Thymus (tissue), 11 donors: Measurements from ENCODE around the gene AP1M1. TPM values are rescaled to one million over a fixed set of nuclear protein-coding genes. Genes with fewer than 3 reads are reported as not detected.

Source experiments
- DNase-seq, 9 donors: peaks; one replicate each; pipeline ENCODE4 v3.0.0-alpha.2; 2013; ENCODE audit warnings: low spot score in 9 of 9, low read depth in 6 of 9, missing footprints in 1 of 9
- H3K27ac ChIP-seq, 2 donors: one replicate each; pipeline ENCODE4 v1.5.1; 2013; ENCODE audit warnings: control low read depth in 1 of 2, low read depth in 1 of 2, low read length in 1 of 2, mild to moderate bottlenecking in 1 of 2, moderate library complexity in 1 of 2
- H3K27me3 ChIP-seq, 2 donors: one replicate each; pipeline ENCODE4 v1.5.1; 2013; ENCODE audit warnings: low read length in 1 of 2; ENCODE audit not compliant: control insufficient read depth in 2 of 2, insufficient read depth in 1 of 2
- H3K36me3 ChIP-seq, 2 donors: one replicate each; pipeline ENCODE4 v1.5.1; 2013; ENCODE audit warnings: low read length in 1 of 2, mild to moderate bottlenecking in 1 of 2, moderate library complexity in 1 of 2; ENCODE audit not compliant: control insufficient read depth in 2 of 2, insufficient read depth in 2 of 2
- H3K4me1 ChIP-seq, 2 donors: one replicate each; pipeline ENCODE4 v1.5.1; 2013; ENCODE audit warnings: low read length in 2 of 2; ENCODE audit not compliant: control insufficient read depth in 2 of 2, insufficient read depth in 2 of 2
- H3K4me3 ChIP-seq, 2 donors: one replicate each; pipeline ENCODE4 v1.5.1; 2013; ENCODE audit warnings: low read length in 2 of 2, control low read depth in 1 of 2, mild to moderate bottlenecking in 1 of 2
- H3K9me3 ChIP-seq, 2 donors: one replicate each; pipeline ENCODE4 v1.5.1; 2013; ENCODE audit warnings: low read length in 1 of 2, mild to moderate bottlenecking in 1 of 2; ENCODE audit not compliant: control insufficient read depth in 2 of 2, insufficient read depth in 1 of 2
- WGBS: extraction: QIAGEN DNeasy Blood & Tissue Kit; methylation state at CpG from one replicate; pipeline ENCODE4 v1.1.7; 2013; 5-methylcytosine and 5-hydroxymethylcytosine counted together
- polyA plus RNA-seq: library from polyadenylated mRNA; stranded (reverse); fragments of 200-250 nt; gene quantifications from one replicate; pipeline ENCODE4 v1.2.3, GENCODE V29; 2013
- total RNA-seq: library from RNA; stranded (reverse); fragments of 120-200 nt; gene quantifications from one replicate; pipeline ENCODE4 v1.2.4, GENCODE V29; 2013
- donor health status: healthy.

Gene AP1M1
- total and polyA plus RNA-seq, 2 donors = 36.9 to 38.4 TPM

- no peaks in the 10 kb centered on the region for H3K27me3 ChIP-seq
- peaks cover 85 to 86% of the 10 kb centered on the region in 2 donors for H3K36me3 ChIP-seq
- H3K27ac ChIP-seq = no peak overlapping the region
- DNase-seq = no peak
- H3K9me3 ChIP-seq = peaks cover 7 to 19% of the 10 kb centered on the region in 2 donors
- no peak overlapping the region for H3K4me3 ChIP-seq
- peaks cover 0 to 4% of the 10 kb centered on the region in 2 donors for H3K4me1 ChIP-seq
- 92% methylated on average over 32 of the region's 32 CpGs for WGBS
Measured at GRCh38 chr19:16224293-16225045, 26.8 kb downstream of the AP1M1 start.

DNA sequence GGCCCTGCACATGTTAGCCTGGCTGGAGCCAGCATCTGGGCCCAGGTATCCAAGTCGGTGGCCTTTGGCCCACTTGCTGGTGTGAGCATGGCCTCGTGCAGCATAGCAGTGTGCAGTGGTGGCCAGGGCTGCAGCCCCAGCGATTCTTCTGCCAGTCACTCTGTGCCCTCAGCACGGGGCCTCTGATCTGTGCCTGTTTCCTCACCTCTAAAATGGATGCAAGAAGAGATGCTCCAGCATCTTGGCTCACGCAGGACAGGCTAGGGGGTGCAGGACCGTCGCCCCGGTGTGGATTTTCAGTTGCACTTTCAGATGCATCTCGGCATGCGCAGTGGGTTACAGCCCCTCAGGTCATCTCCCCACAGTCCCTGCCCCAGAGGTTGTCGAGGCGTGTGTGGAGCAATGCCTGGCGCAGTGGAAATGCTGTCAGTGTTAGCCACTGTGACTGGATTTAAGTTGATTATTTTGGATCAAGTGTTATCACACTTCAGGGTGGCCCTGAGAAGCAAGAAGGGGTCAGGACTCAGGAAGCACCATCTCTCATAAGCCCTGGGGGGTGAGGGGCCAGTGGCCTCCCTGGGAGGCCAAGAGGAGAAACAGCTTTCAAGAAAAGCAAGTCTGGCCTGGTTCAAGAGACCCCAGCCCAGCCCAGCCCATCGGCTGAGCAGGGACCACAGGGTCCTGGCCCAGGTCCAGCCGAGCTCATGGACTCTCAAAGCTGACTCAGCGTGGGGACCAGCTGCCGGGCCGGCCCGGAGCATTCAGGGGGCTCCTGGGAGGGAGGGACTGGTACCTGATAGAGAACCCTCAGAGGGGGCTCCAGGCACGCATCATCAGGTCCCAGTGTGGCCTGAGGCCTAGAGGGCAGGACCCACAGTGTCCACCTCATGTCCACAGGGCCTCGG, 27.8 kb downstream of the AP1M1 start:
- Histone ChIP-seq H3K4me1 (peaks cover 0 to 4% of the 10 kb centered on the region in 2 donors), H3K27ac (no peak overlapping the region), H3K9me3 (peaks cover 2 to 14% of the 10 kb centered on the region in 2 donors), H3K36me3 (peaks cover 79 to 83% of the 10 kb centered on the region in 2 donors), H3K27me3 (no peaks in the 10 kb centered on the region), H3K4me3 (no peak overlapping the region)
- DNase-seq = no peak
- WGBS = 98% methylated on average over 21 of the region's 21 CpGs

- peaks cover 73 to 80% of the 10 kb centered on the region in 2 donors for H3K36me3 ChIP-seq
Measured at GRCh38 chr19:16226184-16226591, 28.5 kb downstream of the AP1M1 start.

DNA sequence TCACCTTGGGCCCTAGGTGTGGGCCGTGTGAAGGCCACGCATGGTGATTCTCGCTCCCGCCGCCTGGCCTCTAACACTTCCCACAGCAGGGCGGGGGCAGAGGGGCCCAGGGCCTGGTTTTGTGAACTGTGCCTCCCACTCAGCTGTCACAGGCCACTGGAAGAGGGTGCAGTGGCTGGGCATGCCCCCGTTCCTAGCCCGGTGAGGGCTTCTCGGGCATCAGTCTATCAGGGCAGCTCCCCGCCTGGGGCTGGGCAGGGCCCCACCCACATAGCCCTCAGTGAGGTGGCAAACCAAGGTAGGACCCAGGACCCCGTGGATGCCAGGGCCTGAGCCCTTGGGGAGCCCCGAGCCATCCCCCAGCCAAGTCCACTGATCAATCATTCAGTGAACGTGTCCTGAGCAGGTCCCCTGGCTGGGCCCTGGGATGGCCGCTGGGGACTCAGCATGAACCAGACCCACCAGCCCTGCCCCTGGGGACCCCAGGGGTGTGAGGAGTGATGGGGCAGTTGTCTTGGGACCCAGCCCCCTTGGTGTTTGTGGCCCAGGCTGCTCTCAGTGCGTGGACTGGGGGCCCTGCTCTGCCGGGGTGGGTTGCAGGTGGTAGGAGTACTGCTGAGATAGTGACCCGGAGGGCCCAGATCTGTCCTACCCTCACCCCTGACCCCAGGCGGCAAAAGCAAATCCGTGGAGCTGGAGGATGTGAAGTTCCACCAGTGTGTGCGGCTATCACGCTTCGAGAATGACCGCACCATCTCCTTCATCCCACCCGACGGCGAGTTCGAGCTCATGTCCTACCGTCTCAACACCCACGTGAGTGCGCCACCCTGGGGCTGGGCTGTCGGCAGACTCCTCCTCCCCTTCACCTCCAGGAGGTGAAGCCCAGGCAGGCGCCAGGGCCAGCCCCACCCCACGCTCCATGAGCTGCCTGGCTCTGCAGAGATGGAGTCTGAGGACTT, 29.4 kb downstream of the AP1M1 start:
- peaks cover 0 to 4% of the 10 kb centered on the region in 2 donors for H3K4me1 ChIP-seq
- peaks cover 73 to 82% of the 10 kb centered on the region in 2 donors for H3K36me3 ChIP-seq
- WGBS = 91% methylated on average over 33 of the region's 33 CpGs
- H3K9me3 ChIP-seq = peaks cover 0 to 1% of the 10 kb centered on the region in 2 donors
- H3K27me3 ChIP-seq = no peaks in the 10 kb centered on the region
- DNase-seq = no peak
- no peak overlapping the region for H3K4me3 ChIP-seq
- no peak overlapping the region for H3K27ac ChIP-seq

More at GRCh38 chr19:16226184-16226591, 28.5 kb downstream of the AP1M1 start:
- H3K27me3 ChIP-seq = no peaks in the 10 kb centered on the region
- WGBS = over 99% methylated on average over 16 of the region's 16 CpGs
- H3K27ac ChIP-seq = no peak overlapping the region
- DNase-seq = no peak
- H3K4me1 ChIP-seq = peaks cover 0 to 4% of the 10 kb centered on the region in 2 donors
- peaks cover 1 to 9% of the 10 kb centered on the region in 2 donors for H3K9me3 ChIP-seq
- H3K4me3 ChIP-seq = no peak overlapping the region

GRCh38 chr19:16227837-16228636, 30.3 kb downstream of the AP1M1 start:
- DNase-seq = no peak
- Histone ChIP-seq H3K4me3 (no peak overlapping the region), H3K9me3 (no peaks in the 10 kb centered on the region), H3K27me3 (no peaks in the 10 kb centered on the region), H3K27ac (no peak overlapping the region), H3K4me1 (peaks cover 0 to 4% of the 10 kb centered on the region in 2 donors), H3K36me3 (peaks cover 75 to 84% of the 10 kb centered on the region in 2 donors)
- WGBS = 93% methylated on average over 21 of the region's 21 CpGs

GRCh38 chr19:16228637-16229321, 31.1 kb downstream of the AP1M1 start:
- DNase-seq = no peak
- WGBS = 95% methylated on average over 21 of the region's 21 CpGs
- H3K36me3 ChIP-seq = peaks cover 78 to 84% of the 10 kb centered on the region in 2 donors
- H3K27me3 ChIP-seq = no peaks in the 10 kb centered on the region
- H3K9me3 ChIP-seq = no peaks in the 10 kb centered on the region
- H3K4me3 ChIP-seq = no peak overlapping the region
- no peak overlapping the region for H3K27ac ChIP-seq
- H3K4me1 ChIP-seq = peaks cover 0 to 4% of the 10 kb centered on the region in 2 donors

- H3K36me3 ChIP-seq = peaks cover 82 to 84% of the 10 kb centered on the region in 2 donors
- 97% methylated on average over 9 of the region's 9 CpGs for WGBS
- no peak for DNase-seq
- no peak overlapping the region for H3K4me3 ChIP-seq
- no peak overlapping the region for H3K27ac ChIP-seq
- peaks cover 0 to 4% of the 10 kb centered on the region in 2 donors for H3K4me1 ChIP-seq
- H3K9me3 ChIP-seq = no peaks in the 10 kb centered on the region
- no peaks in the 10 kb centered on the region for H3K27me3 ChIP-seq
Measured at GRCh38 chr19:16229322-16229641, 31.6 kb downstream of the AP1M1 start.
